H1 (cell line): ENCODE data around the gene P3H1. TPM values are rescaled to one million over a fixed set of nuclear protein-coding genes. Genes with fewer than 3 reads are reported as not detected.

Source experiments
- CTCF ChIA-PET: fragments of 300-600 bp; sonication (Branson Sonifier 250); formaldehyde crosslinking; loops from one replicate; lab custom pipeline; 2021; ENCODE audit not compliant: partially characterized antibody; lab: Charles Lee
- POLR2A ChIA-PET: fragments of 300-600 bp; sonication (Branson Sonifier 250); formaldehyde crosslinking; loops from one replicate; lab custom pipeline; 2021; ENCODE audit warnings: inconsistent platforms; ENCODE audit not compliant: partially characterized antibody; lab: Charles Lee
- DNase-seq, 2 experiments: peaks; one replicate each; pipeline versions ENCODE4 v3.0.0 to v3.0.0-alpha.2; 2010 to 2022; ENCODE audit warnings: low spot score in 2 of 2, low read depth in 1 of 2, mixed read lengths in 1 of 2
- FAIRE-seq: peaks from 2 replicates; lab custom pipeline; 2011; peaks lifted over from hg19 to GRCh38; lab: Jason Lieb, UNC
- H2AFZ ChIP-seq: 2 replicates; pipeline ENCODE4 v1.8.1; 2012; ENCODE audit warnings: low read length, inconsistent platforms
- H2AK5ac ChIP-seq: 2 replicates; pipeline ENCODE4 v1.6.1; 2013; ENCODE audit warnings: low read depth, low read length
- H2BK120ac ChIP-seq: replicated peaks from 2 replicates; pipeline ENCODE3; 2013; ENCODE audit warnings: low read depth, low read length, inconsistent platforms
- H2BK12ac ChIP-seq: 2 replicates; pipeline ENCODE4 v1.6.1; 2013; ENCODE audit warnings: low read depth, low read length
- H2BK15ac ChIP-seq: 2 replicates; pipeline ENCODE4 v1.6.1; 2013; ENCODE audit warnings: low read length
- H2BK20ac ChIP-seq: 2 replicates; pipeline ENCODE4 v1.6.1; 2013; ENCODE audit warnings: low read length
- H2BK5ac ChIP-seq: 2 replicates; pipeline ENCODE4 v1.6.1; 2013; ENCODE audit warnings: low read depth, low read length
- H3K14ac ChIP-seq: 2 replicates; pipeline ENCODE4 v1.6.1; 2013; ENCODE audit warnings: inconsistent platforms; ENCODE audit not compliant: insufficient read length
- H3K18ac ChIP-seq: 2 replicates; pipeline ENCODE4 v1.6.1; 2013; ENCODE audit warnings: low read length; ENCODE audit errors: extremely low read depth
- H3K23ac ChIP-seq: 2 replicates; pipeline ENCODE4 v1.6.1; 2013; ENCODE audit warnings: inconsistent platforms; ENCODE audit not compliant: insufficient read length
- H3K23me2 ChIP-seq: 2 replicates; pipeline ENCODE4 v1.6.1; 2013; ENCODE audit warnings: low read depth, low read length
- H3K27ac ChIP-seq: 2 replicates; pipeline ENCODE4 v1.6.1; 2011; ENCODE audit warnings: low read depth, low read length, inconsistent platforms
- H3K27me3 ChIP-seq, 4 experiments: replicated peaks in 1 of 4; 1 replicate in 1 of 4; 2 replicates in 3 of 4; pipeline versions ENCODE4 v1.6.1 to v1.8.1; 2011 to 2013; ENCODE audit warnings: low read length in 3 of 4, mild to moderate bottlenecking in 3 of 4, inconsistent platforms in 2 of 4, mixed read lengths in 2 of 4, moderate library complexity in 1 of 4; ENCODE audit not compliant: control insufficient read depth in 3 of 4, insufficient read depth in 3 of 4; ENCODE audit errors: extremely low read depth in 1 of 4
- H3K36me3 ChIP-seq, 4 experiments: 2 replicates each; pipeline versions ENCODE4 v1.6.1 to v1.8.1; 2011 to 2013; ENCODE audit warnings: mild to moderate bottlenecking in 4 of 4, low read length in 3 of 4, moderate library complexity in 2 of 4, control low read depth in 1 of 4, inconsistent platforms in 1 of 4; ENCODE audit not compliant: insufficient read depth in 4 of 4, control insufficient read depth in 2 of 4
- H3K4ac ChIP-seq: replicated peaks from 2 replicates; pipeline ENCODE3; 2013; ENCODE audit warnings: low read length, low read depth, mixed read lengths, inconsistent platforms; ENCODE audit not compliant: insufficient read length
- H3K4me1 ChIP-seq, 4 experiments: replicated peaks in 1 of 4; 1 replicate in 1 of 4; 2 replicates in 3 of 4; pipeline versions ENCODE4 v1.6.1 to v1.8.1; 2011 to 2013; ENCODE audit warnings: low read length in 3 of 4, inconsistent platforms in 2 of 4, mixed read lengths in 1 of 4; ENCODE audit not compliant: insufficient read depth in 4 of 4, control insufficient read depth in 3 of 4
- H3K4me2 ChIP-seq, 2 experiments: 2 replicates each; pipeline versions ENCODE4 v1.6.1 to v1.8.1; 2011 to 2013; ENCODE audit warnings: low read depth in 2 of 2, low read length in 2 of 2, control low read depth in 1 of 2, inconsistent platforms in 1 of 2, mild to moderate bottlenecking in 1 of 2; ENCODE audit not compliant: insufficient read depth in 1 of 2
- H3K4me3 ChIP-seq, 4 experiments: fragments of 200-600, 300-600 bp in 1 of 4; sonication (generic), shearing (Covaris generic), sonication (Bioruptor Twin) in 1 of 4; 2 replicates each; pipeline versions ENCODE4 v1.5.1 to v1.8.1; 2011 to 2016; ENCODE audit warnings: low read length in 4 of 4, low read depth in 3 of 4, control low read depth in 2 of 4, inconsistent platforms in 2 of 4, mild to moderate bottlenecking in 2 of 4, mixed read lengths in 1 of 4, moderate library complexity in 1 of 4; ENCODE audit not compliant: insufficient read depth in 2 of 4; ENCODE audit errors: extremely low read depth in 1 of 4
- H3K56ac ChIP-seq: replicated peaks from 2 replicates; pipeline ENCODE3; 2013; ENCODE audit warnings: low read depth, mild to moderate bottlenecking, mixed read lengths, low read length, inconsistent platforms; ENCODE audit not compliant: insufficient read length
- H3K79me1 ChIP-seq: 2 replicates; pipeline ENCODE4 v1.6.1; 2013; ENCODE audit warnings: low read depth, low read length, control low read depth
- H3K79me2 ChIP-seq, 2 experiments: 2 replicates each; pipeline versions ENCODE4 v1.6.1 to v1.8.1; 2012 to 2013; ENCODE audit warnings: low read length in 2 of 2, mild to moderate bottlenecking in 2 of 2, inconsistent platforms in 1 of 2; ENCODE audit not compliant: insufficient read depth in 2 of 2, control insufficient read depth in 1 of 2
- H3K9ac ChIP-seq, 4 experiments: replicated peaks in 1 of 4; 1 replicate in 1 of 4; 2 replicates in 3 of 4; pipeline versions ENCODE4 v1.6.1 to v1.8.1; 2011 to 2013; ENCODE audit warnings: low read depth in 3 of 4, low read length in 3 of 4, control low read depth in 2 of 4, mild to moderate bottlenecking in 2 of 4, moderate library complexity in 2 of 4, inconsistent platforms in 1 of 4; ENCODE audit errors: extremely low read depth in 1 of 4
- H3K9me3 ChIP-seq, 2 experiments: 2 replicates each; pipeline versions ENCODE4 v1.6.1 to v1.8.1; 2012 to 2013; ENCODE audit warnings: mild to moderate bottlenecking in 2 of 2, moderate library complexity in 2 of 2, control low read depth in 1 of 2, inconsistent platforms in 1 of 2, low read depth in 1 of 2, low read length in 1 of 2, mixed read lengths in 1 of 2; ENCODE audit not compliant: insufficient read depth in 2 of 2
- H4K20me1 ChIP-seq, 2 experiments: replicated peaks in 1 of 2; 2 replicates each; pipeline versions ENCODE3 to v1.8.1; 2011 to 2013; ENCODE audit warnings: inconsistent platforms in 2 of 2, low read length in 2 of 2, mild to moderate bottlenecking in 1 of 2; ENCODE audit not compliant: insufficient read depth in 2 of 2, control insufficient read depth in 1 of 2
- H4K5ac ChIP-seq: 2 replicates; pipeline ENCODE4 v1.6.1; 2013; ENCODE audit warnings: low read length, low read depth, mixed read lengths, inconsistent platforms; ENCODE audit not compliant: insufficient read length
- H4K8ac ChIP-seq: 2 replicates; pipeline ENCODE4 v1.8.0; 2013; ENCODE audit warnings: mild to moderate bottlenecking, moderate library complexity, low read length, inconsistent platforms; ENCODE audit not compliant: insufficient read depth; ENCODE audit errors: extremely low read depth
- H4K91ac ChIP-seq: replicated peaks from 2 replicates; pipeline ENCODE3; 2013; ENCODE audit warnings: low read length, mixed read lengths, inconsistent platforms; ENCODE audit not compliant: insufficient read length
- WGBS, 2 experiments: shearing (Covaris generic) in 1 of 2; methylation state at CpG; one replicate each; pipeline versions ENCODE4 v1.1.6 to v1.1.7; 2013 to 2015; ENCODE audit warnings: low lambda C conversion rate in 2 of 2, mixed read lengths in 2 of 2, inconsistent platforms in 1 of 2, low coverage in 1 of 2, missing lambda C conversion rate in 1 of 2; ENCODE audit not compliant: insufficient replicate concordance in 2 of 2, insufficient coverage in 1 of 2, insufficient read length in 1 of 2; ENCODE audit errors: extremely low coverage in 1 of 2, missing lambda C conversion rate in 1 of 2; 5-methylcytosine and 5-hydroxymethylcytosine counted together
- polyA plus RNA-seq, 7 experiments: library from polyadenylated mRNA; depleted of rRNA in 3 of 7; stranded (reverse) in 5 of 7; unstranded in 2 of 7; fragments of >200 nt in 5 of 7; fragments of 200-250 nt in 2 of 7; gene quantifications; 1 replicate in 5 of 7; 2 replicates in 1 of 7; 4 replicates in 1 of 7; pipeline versions ENCODE4 v1.2.1 to v1.2.3, GENCODE V29; 2011 to 2013; ENCODE audit warnings: missing spikeins in 2 of 7, mixed read lengths in 2 of 7
- total RNA-seq: library from RNA; stranded (reverse); fragmentation: NEBNext Ultra II Directional; extraction: Animal tissue kit (Norgen Biotek cat#: 25700); gene quantifications from 2 replicates; pipeline ENCODE4 v1.2.1, GENCODE V29; 2021

Gene P3H1
- total and polyA plus RNA-seq, 2 of the 8 experiments (the other 6 are each of a cell fraction or from before 2014, with no cell fraction given): 58.4 to 87.5 TPM

- H2BK15ac ChIP-seq: no peak overlapping the region
- H3K56ac ChIP-seq: no peak overlapping the region
- no peaks in the 10 kb centered on the region for H3K79me2 ChIP-seq
- H3K4me2 ChIP-seq: no peak overlapping the region
- no peak overlapping the region for H2AK5ac ChIP-seq
- H3K23ac ChIP-seq: no peak overlapping the region
- H3K4me3 ChIP-seq: no peak overlapping the region
- no peak overlapping the region for H2BK120ac ChIP-seq
- H3K27ac ChIP-seq: no peak overlapping the region
- no peak overlapping the region for H3K9ac ChIP-seq
- H2BK20ac ChIP-seq: no peak overlapping the region
- no peaks in the 10 kb centered on the region for H3K4me1 ChIP-seq
- no peaks in the 10 kb centered on the region for H3K79me1 ChIP-seq
- no peak overlapping the region for H2BK12ac ChIP-seq
- no peak overlapping the region for H4K91ac ChIP-seq
- H4K8ac ChIP-seq: no peak overlapping the region
- no peak overlapping the region for H2AFZ ChIP-seq
- H3K4ac ChIP-seq: no peak overlapping the region
- 36% methylated on average over 1 of the region's 1 CpG; no CpG with 5 or more reads in 1 of the 2 experiments for WGBS, 2 experiments
- no peaks in the 10 kb centered on the region for H3K23me2 ChIP-seq
- DNase-seq: no peak
- H3K9me3 ChIP-seq: peaks cover 4 to 9% of the 10 kb centered on the region in 2 experiments; a peak in 3 of 4 replicates
- ChIA-PET CTCF (interaction anchor here (0.6 to 1.5 kb wide), 9 partner anchors 11 to 578 kb away, joined by 3 to 5 read pairs (median 3); partner anchors contain the start of gene CLDN19), POLR2A (interaction anchor here (0.9 to 2.3 kb wide), 2 partner anchors 11 to 70 kb away, joined by 3 to 8 read pairs; partner anchors contain the start of gene YBX1)
- no peak overlapping the region for H3K14ac ChIP-seq
- no peaks in the 10 kb centered on the region for H3K27me3 ChIP-seq
- peaks cover 0 to 4% of the 10 kb centered on the region in 2 experiments for H4K20me1 ChIP-seq
- H2BK5ac ChIP-seq: no peak overlapping the region
- FAIRE-seq: no peak
- H3K18ac ChIP-seq: no peak overlapping the region
- H4K5ac ChIP-seq: no peak overlapping the region
- H3K36me3 ChIP-seq: peaks cover 23 to 75% (median 49%) of the 10 kb centered on the region in 4 experiments
Measured at GRCh38 chr1:42753070-42753469, 13.8 kb downstream of the P3H1 start.
